Endothelial cell of umbilical vein (primary cell): ENCODE results near the gene RNU2-1. TPM values are rescaled to one million over a fixed set of nuclear protein-coding genes. Genes with fewer than 3 reads are reported as not detected.
"Not testable (repeated sequence)": the region's sequence is repeated elsewhere in the genome, so short reads cannot be mapped to it uniquely, and the experiment has no call there.

Source experiments
- BruUV-seq: library from RNA; stranded (reverse); fragments of 400-500 nt; replicated peaks from 2 replicates; lab custom pipeline; 2021; lab: Mats Ljungman, UMichigan
- CTCF ChIA-PET: fragments of 300-600, 350-600 bp; sonication (Branson Sonifier 250); formaldehyde crosslinking; loops from one replicate; lab custom pipeline; 2021; ENCODE audit warnings: antibody characterized with exemption, inconsistent platforms; lab: Charles Lee
- POLR2A ChIA-PET: fragments of 300-600, 350-600 bp; sonication (Branson Sonifier 250); formaldehyde crosslinking; loops from one replicate; lab custom pipeline; 2021; ENCODE audit warnings: antibody characterized with exemption, inconsistent platforms; lab: Charles Lee
- DNase-seq: peaks from one replicate; pipeline ENCODE4 v3.0.0-alpha.2; 2011; ENCODE audit warnings: low read depth, low spot score
- FAIRE-seq: peaks from 2 replicates; lab custom pipeline; 2011; peaks lifted over from hg19 to GRCh38; lab: Jason Lieb, UNC
- H2AFZ ChIP-seq: 2 replicates; pipeline ENCODE4 v1.6.0; 2012; ENCODE audit warnings: low read depth, low read length, control low read depth, inconsistent platforms
- H3K27ac ChIP-seq: 2 replicates; pipeline ENCODE4 v1.5.1; 2011; ENCODE audit warnings: low read depth, mild to moderate bottlenecking, control low read depth, low read length, moderate library complexity; ENCODE audit not compliant: insufficient read depth
- H3K27me3 ChIP-seq, 2 experiments: 2 replicates each; pipeline versions ENCODE4 v1.6.0 to v1.6.1; 2011; ENCODE audit warnings: low read length in 2 of 2, mixed read lengths in 1 of 2; ENCODE audit not compliant: control insufficient read depth in 2 of 2, insufficient read depth in 2 of 2
- H3K36me3 ChIP-seq, 2 experiments: 2 replicates in 1 of 2; 3 replicates in 1 of 2; pipeline ENCODE4 v1.5.1; 2011; ENCODE audit warnings: low read length in 2 of 2, mild to moderate bottlenecking in 1 of 2, moderate library complexity in 1 of 2; ENCODE audit not compliant: control insufficient read depth in 2 of 2, insufficient read depth in 2 of 2; ENCODE audit errors: extremely low read depth in 1 of 2
- H3K4me1 ChIP-seq: 3 replicates; pipeline ENCODE4 v1.5.1; 2011; ENCODE audit warnings: mild to moderate bottlenecking, low read length; ENCODE audit not compliant: control insufficient read depth, insufficient read depth; ENCODE audit errors: extremely low read depth
- H3K4me2 ChIP-seq: 2 replicates; pipeline ENCODE4 v1.6.1; 2011; ENCODE audit warnings: low read length, control low read depth, mixed read lengths; ENCODE audit not compliant: insufficient read depth
- H3K4me3 ChIP-seq, 3 experiments: fragments of 200-600 bp in 1 of 3; sonication (generic), shearing (Covaris generic) in 1 of 3; replicated peaks in 1 of 3; 2 replicates each; pipeline ENCODE4 v1.5.1; 2011 to 2016; ENCODE audit warnings: control low read depth in 3 of 3, low read length in 3 of 3, mild to moderate bottlenecking in 2 of 3, inconsistent platforms in 1 of 3, low read depth in 1 of 3, moderate library complexity in 1 of 3; ENCODE audit not compliant: insufficient read depth in 1 of 3
- H3K79me2 ChIP-seq: 2 replicates; pipeline ENCODE4 v1.6.0; 2012; ENCODE audit warnings: low read length, inconsistent platforms; ENCODE audit not compliant: control insufficient read depth, insufficient read depth
- H3K9ac ChIP-seq: replicated peaks from 2 replicates; pipeline ENCODE3; 2011; ENCODE audit warnings: low read length, control low read depth; ENCODE audit not compliant: insufficient read depth; ENCODE audit errors: extremely low read depth
- H3K9me1 ChIP-seq: replicated peaks from 3 replicates; pipeline ENCODE4 v1.6.0; 2011; ENCODE audit warnings: mild to moderate bottlenecking, low read length; ENCODE audit not compliant: control insufficient read depth, insufficient read depth; ENCODE audit errors: extremely low read depth
- H3K9me3 ChIP-seq: replicated peaks from 2 replicates; pipeline ENCODE4 v1.5.1; 2012; ENCODE audit warnings: low read length, inconsistent platforms; ENCODE audit not compliant: control insufficient read depth, insufficient read depth
- H4K20me1 ChIP-seq: replicated peaks from 2 replicates; pipeline ENCODE3; 2011; ENCODE audit warnings: mild to moderate bottlenecking, low read length; ENCODE audit not compliant: control insufficient read depth, insufficient read depth; ENCODE audit errors: extremely low read depth
- dilution Hi-C: fragments of 300-500 bp; cut with MboI; formaldehyde crosslinking; loops from one replicate; pipeline ENCODE4 v1.15.0; 2019; ENCODE audit warnings: low sequenced_read_pairs; ENCODE audit not compliant: extremely low pct_ligation_motif_present
- intact Hi-C: fragments of 100-400 bp; cut with micrococcal nuclease; formaldehyde crosslinking; loops from one replicate; pipeline ENCODE4 v1.10.0; 2022
- polyA plus RNA-seq, 4 experiments: library from polyadenylated mRNA; depleted of rRNA in 3 of 4; stranded (reverse) in 3 of 4; unstranded in 1 of 4; fragments of >200 nt; gene quantifications; 2 replicates each; pipeline versions ENCODE4 v1.2.1 to v1.2.3, GENCODE V29; 2011 to 2012; ENCODE audit warnings: missing spikeins in 1 of 4
- total RNA-seq: library from RNA; stranded (reverse); gene quantifications from 2 replicates; pipeline ENCODE4 v1.2.3, GENCODE V29; 2021

The RNU2-1 gene
- total and polyA plus RNA-seq, 2 donors (not counting 3 experiments of a cell fraction or from before 2014, with no cell fraction given): 3,596 TPM; not detected in 1

- H2AFZ ChIP-seq, DNase-seq, H3K4me1 ChIP-seq, H3K36me3 ChIP-seq, H3K9me3 ChIP-seq, H3K4me2 ChIP-seq, H3K27me3 ChIP-seq, H3K27ac ChIP-seq, intact Hi-C loops, CTCF ChIA-PET, H3K4me3 ChIP-seq, dilution Hi-C loops, BruUV-seq, H3K9me1 ChIP-seq, H3K9ac ChIP-seq, POLR2A ChIA-PET, FAIRE-seq, H3K79me2 ChIP-seq, H4K20me1 ChIP-seq: not testable (repeated sequence)
Observed at GRCh38 chr17:43233263-43233662, 514 bp downstream of the RNU2-1 start.

GRCh38 chr17:43232021-43232699, 1.6 kb downstream of the RNU2-1 start:
- H3K27me3 ChIP-seq, H3K9ac ChIP-seq, H3K4me3 ChIP-seq, H3K9me1 ChIP-seq, H3K79me2 ChIP-seq, POLR2A ChIA-PET, dilution Hi-C loops, H3K27ac ChIP-seq, H3K36me3 ChIP-seq, H3K9me3 ChIP-seq, intact Hi-C loops, FAIRE-seq, H3K4me1 ChIP-seq, CTCF ChIA-PET, H2AFZ ChIP-seq, H4K20me1 ChIP-seq: not testable (repeated sequence)
- DNase-seq: peak; percentile 72
- BruUV-seq: TSS peak; percentile 32
- H3K4me2 ChIP-seq: peak overlapping the region; percentile 18

GRCh38 chr17:43231205-43232020, 2.4 kb downstream of the RNU2-1 start:
- H3K27ac ChIP-seq, FAIRE-seq, BruUV-seq, H3K4me3 ChIP-seq, POLR2A ChIA-PET, DNase-seq, H3K4me1 ChIP-seq, CTCF ChIA-PET, dilution Hi-C loops, H2AFZ ChIP-seq, H4K20me1 ChIP-seq, H3K27me3 ChIP-seq, H3K36me3 ChIP-seq, H3K9me3 ChIP-seq, H3K9ac ChIP-seq, H3K79me2 ChIP-seq, intact Hi-C loops, H3K9me1 ChIP-seq: not testable (repeated sequence)
- peak overlapping the region; percentile 18 for H3K4me2 ChIP-seq
